NCI-H1417 treated with DMSO at 0.1 percent for 48 hours (cell line): ENCODE data around the gene ARHGDIG.

Experiments used
- DNase-seq: peaks from one replicate; lab custom pipeline; 2025; lab: John Stamatoyannopoulos, UW

ARHGDIG gene

DNA sequence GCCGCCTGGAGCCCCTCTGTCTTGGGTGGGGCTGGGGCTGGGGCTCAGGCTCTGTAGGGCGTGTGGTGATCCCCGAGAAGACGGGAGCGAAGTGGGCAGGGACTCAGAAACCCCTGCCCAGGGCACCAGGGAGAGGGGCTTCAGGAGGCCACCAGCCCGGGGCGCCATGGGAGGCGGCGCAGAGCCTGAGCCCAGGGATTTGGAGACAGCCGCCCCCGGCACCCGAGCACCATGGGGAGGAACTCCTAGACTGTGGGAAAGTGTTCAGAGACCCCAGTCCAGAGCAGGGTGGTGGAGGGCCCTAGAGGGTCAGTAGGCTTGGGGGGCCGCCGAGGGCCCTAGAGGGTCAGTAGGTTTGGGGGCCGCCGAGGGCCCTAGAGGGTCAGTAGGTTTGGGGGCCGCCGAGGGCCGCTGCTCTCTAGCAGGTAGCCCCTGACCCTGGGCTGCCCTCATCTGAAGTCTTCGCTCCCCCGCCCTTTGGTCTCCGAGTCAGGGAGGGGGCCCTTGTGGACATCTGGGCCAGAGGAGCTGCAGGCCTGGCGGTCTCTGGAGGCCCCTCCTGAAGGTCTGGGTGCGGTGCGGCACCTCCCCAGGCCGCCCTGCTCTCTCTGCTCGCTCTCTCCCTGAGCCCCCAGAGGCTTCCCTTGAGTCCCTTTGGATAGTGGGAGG, 734 bp downstream of the ARHGDIG start:
- DNase-seq: no peak

DNA sequence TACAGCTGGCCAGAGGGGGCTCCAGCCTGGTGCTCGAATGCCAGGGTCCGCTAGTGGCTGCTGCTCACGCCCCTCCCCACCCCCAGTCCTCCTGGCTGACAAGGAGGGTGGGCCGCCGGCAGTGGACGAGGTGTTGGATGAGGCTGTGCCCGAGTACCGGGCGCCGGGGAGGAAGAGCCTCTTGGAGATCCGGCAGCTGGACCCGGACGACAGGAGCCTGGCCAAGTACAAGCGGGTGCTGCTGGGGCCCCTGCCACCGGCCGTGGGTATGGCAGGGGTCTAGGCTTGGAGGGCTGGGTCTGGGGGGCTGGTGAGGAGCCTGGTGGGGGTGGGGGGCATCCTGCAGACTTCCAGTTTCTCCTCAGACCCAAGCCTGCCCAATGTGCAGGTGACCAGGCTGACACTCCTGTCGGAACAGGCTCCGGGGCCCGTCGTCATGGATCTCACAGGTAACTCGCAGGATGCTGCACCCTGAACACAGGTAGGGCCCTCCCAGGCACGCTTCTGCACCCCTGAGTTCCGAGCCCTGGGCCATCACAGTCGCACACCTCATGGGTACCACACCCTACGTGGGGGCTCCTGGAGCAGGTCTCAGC, 1.4 kb downstream of the ARHGDIG start:
- no peak for DNase-seq

DNA sequence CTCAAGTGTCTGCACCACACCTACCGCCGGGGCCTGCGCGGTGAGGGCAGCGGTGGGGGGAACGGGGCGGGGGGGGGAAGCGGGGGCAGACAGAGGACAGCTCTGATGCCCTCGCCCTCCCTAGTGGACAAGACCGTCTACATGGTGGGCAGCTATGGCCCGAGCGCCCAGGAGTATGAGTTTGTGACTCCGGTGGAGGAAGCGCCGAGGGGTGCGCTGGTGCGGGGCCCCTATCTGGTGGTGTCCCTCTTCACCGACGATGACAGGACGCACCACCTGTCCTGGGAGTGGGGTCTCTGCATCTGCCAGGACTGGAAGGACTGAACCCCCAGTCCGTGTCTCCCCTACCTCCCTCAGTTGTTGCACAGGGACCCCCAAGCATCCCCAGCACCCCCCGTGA, 2.1 kb downstream of the ARHGDIG start:
- no peak for DNase-seq

DNA sequence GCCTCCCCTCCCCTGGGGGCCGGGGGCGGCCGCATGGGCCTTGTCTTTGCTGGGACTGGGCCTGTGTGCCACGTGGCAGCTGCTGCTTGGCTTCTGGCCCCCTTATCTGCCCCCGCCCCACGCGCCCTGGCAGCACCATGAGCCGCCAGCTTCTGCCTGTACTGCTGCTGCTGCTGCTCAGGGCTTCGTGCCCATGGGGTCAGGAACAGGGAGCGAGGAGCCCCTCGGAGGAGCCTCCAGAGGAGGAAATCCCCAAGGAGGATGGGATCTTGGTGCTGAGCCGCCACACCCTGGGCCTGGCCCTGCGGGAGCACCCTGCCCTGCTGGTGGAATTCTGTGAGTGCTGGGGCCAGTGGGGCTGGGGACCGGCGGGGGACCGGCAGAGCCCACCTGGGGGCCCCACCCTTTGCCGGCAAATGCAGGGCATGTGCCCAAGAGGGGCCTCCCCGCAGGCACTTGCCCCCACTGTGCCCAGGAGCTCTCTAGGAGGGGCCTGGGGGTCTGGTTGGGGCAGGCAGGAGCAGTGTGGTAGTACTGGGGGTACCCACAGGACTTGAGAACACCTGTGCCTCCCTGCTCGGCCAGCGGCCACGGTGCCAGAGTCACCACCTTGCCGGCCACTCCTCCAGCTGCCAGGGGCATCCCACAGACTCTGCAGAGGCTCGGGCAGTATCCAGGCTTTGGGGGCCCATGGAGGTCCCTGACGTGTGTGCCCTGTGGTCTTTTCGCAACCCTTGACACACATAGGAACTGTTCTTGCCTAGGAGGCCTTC, 2.8 kb downstream of the ARHGDIG start, which contains the start of gene PDIA2:
Gene PDIA2 (plus strand): TSS at position 132 of the 773 bp plus-strand sequence. CDS start 6 bp downstream, at position 138.
- no peak for DNase-seq

DNA sequence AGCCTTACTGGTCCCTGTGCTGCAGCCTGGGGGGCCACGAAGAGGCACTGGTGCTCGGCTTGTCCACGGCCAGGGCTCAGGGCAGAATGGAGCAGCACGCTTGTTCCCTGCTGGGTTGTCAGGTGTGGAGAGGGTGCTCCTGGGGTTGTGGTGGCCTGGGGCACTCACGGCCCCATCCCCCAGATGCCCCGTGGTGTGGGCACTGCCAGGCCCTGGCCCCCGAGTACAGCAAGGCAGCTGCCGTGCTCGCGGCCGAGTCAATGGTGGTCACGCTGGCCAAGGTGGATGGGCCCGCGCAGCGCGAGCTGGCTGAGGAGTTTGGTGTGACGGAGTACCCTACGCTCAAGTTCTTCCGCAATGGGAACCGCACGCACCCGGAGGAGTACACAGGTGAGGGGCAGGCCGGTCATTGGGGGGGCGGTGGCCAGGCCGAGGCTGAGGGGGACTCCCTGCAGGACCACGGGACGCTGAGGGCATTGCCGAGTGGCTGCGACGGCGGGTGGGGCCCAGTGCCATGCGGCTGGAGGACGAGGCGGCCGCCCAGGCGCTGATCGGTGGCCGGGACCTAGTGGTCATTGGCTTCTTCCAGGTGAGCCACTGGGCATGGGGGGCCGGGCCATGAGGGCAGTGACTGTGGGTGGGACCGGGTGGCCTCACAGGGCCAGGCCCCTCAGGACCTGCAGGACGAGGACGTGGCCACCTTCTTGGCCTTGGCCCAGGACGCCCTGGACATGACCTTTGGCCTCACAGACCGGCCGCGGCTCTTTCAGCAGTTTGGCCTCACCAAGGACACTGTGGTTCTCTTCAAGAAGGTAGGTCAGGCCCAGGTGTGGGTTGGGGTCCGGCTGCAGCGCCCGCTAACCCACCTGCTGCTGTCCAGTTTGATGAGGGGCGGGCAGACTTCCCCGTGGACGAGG, 4.1 kb downstream of the ARHGDIG start:
- no peak for DNase-seq

DNA sequence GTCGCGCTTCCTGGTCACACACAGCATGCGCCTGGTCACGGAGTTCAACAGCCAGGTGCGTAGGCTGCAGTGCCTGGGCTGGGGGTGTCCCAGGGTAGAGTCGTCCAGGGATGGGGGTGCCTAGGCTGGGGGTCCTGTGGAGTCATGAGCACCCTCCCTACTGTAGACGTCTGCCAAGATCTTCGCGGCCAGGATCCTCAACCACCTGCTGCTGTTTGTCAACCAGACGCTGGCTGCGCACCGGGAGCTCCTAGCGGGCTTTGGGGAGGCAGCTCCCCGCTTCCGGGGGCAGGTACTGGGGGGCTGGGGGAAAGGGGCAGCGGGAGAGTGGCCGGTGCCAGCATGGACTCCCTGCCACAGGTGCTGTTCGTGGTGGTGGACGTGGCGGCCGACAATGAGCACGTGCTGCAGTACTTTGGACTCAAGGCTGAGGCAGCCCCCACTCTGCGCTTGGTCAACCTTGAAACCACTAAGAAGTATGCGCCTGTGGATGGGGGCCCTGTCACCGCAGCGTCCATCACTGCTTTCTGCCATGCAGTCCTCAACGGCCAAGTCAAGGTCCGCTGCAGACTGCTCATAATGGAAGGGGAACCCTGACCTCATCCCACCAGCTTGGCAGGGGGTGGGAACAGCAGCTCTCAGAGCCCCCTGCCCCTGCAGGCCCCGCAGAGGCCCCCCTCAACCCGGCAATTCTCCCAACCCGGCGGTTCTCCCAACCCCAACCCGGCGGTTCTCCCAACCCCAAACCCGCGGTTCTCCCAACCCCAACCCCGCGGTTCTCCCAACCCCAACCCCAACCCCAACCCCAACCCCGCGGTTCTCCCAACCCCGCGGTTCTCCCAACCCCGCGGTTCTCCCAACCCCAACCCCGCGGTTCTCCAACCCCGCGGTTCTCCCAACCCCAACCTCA, 5.0 kb downstream of the ARHGDIG start:
- no peak for DNase-seq

DNA sequence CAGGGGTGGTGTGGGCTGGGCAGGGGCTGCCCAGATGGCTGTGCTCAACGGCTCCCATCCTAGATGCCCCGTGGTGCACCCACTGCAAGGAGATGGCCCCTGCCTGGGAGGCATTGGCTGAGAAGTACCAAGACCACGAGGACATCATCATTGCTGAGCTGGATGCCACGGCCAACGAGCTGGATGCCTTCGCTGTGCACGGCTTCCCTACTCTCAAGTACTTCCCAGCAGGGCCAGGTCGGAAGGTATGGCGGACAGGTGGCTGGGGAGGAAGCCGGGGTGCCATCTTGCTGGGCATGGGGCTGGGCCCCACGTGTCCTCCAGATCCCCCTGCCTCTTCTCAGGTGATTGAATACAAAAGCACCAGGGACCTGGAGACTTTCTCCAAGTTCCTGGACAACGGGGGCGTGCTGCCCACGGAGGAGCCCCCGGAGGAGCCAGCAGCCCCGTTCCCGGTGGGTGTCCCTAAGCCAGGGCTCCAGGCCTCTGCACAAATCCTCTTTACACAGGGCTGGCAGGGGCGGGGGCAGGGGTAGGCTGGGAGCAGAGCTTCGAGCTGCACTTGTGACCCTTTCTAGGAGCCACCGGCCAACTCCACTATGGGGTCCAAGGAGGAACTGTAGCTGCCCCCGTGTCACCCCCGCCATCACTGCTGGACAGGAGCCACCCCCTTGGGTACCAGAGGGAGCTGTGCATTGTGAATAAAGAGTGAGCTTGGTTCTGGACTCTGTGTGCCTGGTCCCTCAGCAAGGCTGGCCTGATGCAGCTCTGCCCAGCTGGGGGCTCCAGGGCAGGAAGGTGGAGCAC, 6.3 kb downstream of the ARHGDIG start:
- no peak for DNase-seq

DNA sequence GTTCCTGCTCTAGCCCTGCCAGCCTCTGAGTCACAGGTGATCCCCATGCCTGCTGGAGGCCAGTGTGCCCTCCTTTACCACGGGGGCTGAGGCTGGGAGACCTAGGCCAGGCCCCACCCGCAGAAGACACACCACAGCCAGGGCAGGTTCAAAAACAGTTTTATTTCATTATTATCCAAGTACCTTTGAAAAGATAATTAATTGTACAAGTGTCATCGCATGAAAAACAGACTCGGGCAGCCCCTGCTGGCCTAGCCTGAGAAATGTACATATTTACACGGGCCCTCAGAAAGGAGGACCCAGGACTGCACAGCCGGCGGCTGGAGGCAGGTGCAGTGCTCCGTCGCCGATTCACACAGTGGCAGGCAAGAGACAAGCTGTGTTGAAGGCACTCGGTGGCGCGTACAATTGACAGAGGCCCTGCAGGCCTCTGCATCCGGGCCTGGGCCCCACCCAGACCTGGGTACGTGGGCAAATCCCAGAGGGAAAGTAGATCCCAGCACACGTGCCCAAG, 7.0 kb downstream of the ARHGDIG start:
- DNase-seq: peak; percentile 16

DNA sequence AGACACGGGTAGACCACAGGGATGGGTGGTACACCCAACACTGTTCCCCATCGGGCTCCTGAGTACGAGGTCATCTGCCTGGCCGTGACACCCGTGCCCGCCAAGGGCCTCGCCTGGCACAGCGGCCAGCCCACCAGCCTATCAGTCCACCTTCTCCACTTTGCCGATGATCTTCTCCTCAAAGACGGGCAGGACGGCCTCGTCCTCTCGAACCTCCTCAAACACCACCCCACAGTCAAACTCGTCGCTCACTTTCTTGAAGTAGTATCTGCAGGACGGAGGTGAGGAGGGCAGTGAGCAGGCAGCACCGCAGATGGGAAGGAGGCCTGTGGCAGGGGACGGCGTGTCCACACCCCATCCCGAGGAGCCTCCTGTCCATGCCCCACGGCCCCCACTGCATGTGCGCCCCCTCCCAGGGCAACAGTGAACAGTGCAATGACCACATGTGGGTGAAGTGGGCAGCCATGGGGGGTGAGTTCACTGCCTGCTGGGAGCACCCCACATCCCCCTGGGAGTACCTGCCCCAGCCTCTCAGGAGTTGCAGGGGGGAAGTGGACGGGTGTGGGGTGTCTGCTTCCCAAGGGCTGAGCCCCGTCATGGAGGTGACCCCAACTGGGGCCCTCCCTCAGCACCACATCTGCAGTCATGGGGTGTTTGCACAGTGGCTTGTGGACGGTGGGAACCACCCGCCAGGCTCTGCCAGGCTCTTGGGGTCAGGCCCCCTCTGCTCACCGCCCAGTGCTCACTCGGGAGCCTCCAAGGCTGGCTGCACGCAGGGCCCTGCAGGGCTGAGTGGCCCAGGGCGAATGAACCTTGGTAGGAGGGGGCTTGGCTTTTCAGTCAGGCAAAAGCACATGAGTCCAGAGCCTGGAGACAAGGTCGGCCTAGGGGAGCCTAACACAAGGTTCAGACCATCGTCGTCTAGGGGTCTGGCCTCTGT, 7.9 kb downstream of the ARHGDIG start:
- no peak for DNase-seq

DNA sequence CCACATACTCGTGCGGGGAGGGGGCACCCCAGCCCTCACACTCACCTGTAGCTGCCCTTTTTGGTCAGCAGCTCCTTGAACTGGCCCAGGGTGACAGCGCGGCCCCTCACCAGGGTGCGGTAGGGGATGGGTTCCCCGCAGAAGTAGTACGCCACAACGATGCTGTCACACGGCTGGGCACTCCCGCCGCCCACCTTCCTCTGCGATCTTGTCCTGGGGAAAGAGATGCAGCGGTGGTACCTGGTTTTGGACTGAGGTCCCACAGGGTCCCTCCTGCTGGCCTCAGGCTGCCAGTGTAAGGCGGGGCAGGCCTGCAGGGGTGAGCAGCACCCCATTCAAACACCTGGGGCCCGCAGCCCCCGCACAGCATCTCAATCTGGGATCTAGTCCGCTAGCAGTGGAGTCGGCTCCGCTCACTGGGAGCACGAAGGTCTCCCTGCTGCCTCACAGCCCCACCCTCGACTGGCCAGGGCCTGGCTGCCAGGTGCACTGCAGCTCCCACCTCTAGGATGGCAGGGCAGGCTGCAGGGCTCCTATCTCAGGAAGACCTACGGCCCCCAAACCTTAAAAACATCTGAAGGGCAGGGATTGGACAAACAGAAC, 9.1 kb downstream of the ARHGDIG start:
- no peak for DNase-seq

DNA sequence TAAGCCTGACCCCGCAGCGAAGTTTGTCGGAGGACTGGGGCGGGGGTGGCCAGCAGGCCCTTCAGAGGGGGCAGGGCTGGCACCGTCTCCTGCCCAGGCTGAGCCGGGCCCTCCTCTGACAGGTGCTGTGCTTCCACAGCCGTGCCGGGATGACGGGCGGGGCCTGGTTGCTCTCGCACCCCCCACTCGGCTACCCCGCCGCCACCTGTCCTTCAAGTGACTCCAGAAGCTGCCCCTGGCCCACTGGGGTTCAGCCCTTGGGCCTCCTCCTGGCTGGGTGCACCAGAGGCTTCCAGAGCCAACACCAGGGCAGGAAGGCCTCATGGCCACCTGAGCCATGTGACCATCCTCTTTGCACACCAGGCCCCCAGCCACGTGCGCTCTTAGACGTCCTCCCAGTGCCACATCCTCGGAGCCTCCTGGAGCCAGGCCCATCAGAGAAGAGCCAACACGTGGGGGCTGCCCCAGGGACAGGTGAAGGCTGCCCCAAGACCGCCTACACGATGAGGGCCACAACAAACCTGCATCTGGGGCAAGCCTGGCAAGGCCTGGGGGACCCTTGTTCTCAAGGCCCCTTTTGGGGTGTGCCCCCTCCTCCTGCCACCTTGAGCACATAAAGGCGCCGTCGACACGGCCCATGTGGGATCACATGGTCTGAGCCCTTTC, 9.8 kb downstream of the ARHGDIG start:
- no peak for DNase-seq

DNA sequence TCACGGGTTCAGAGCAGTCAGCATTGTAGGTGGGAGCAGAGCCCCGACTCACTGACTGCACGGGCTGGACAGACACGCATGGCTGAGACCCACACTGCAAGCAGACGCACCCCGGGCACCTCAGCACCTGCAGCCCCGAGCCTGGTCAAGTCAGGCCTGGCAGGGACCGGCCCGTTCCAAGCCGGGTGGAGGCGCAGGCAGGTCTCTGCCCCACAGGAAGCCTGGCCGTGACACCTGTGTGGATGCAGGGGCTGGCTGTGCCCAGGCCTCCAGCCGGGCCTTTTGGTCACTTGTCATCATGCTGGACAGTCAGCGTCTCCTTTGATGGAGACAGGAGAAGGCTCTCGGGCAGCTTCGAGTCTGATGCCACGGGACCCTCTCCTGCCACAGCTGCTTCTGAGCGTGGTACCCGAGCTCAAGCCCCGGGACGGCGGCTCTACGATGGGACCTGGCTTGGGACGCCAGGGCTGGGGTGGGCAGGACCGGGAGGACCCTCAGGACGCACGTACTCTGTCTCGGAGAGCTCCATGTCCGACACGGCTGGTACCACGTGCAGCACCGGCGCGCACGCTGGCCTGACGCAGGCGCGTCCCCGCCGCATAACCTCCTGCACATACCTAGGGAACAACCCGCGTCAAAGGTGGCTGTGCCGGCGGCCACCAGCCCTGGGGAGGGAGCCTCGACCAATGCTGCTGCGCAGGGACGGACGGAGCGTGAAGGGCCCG, 10.5 kb downstream of the ARHGDIG start:
- DNase-seq: no peak

DNA sequence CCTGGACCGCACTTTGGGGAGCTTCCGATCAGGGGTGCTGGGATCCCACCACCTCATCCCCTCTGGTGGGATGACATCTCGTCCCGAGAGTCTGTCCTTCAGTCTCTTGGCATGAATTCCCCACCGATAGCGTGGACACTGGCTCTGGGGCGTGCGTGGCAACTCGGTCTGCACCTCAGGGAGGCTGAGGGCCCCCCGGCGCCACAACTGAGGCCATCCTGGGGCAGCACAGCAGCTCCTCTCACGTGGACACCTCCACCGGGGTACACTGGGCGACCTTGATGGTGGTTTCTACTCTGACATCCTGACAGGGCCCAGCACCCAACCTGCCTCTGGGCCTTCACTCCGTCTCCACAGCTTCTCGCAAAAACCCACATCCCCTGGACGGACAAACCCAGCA, 11.1 kb downstream of the ARHGDIG start:
- no peak for DNase-seq

DNA sequence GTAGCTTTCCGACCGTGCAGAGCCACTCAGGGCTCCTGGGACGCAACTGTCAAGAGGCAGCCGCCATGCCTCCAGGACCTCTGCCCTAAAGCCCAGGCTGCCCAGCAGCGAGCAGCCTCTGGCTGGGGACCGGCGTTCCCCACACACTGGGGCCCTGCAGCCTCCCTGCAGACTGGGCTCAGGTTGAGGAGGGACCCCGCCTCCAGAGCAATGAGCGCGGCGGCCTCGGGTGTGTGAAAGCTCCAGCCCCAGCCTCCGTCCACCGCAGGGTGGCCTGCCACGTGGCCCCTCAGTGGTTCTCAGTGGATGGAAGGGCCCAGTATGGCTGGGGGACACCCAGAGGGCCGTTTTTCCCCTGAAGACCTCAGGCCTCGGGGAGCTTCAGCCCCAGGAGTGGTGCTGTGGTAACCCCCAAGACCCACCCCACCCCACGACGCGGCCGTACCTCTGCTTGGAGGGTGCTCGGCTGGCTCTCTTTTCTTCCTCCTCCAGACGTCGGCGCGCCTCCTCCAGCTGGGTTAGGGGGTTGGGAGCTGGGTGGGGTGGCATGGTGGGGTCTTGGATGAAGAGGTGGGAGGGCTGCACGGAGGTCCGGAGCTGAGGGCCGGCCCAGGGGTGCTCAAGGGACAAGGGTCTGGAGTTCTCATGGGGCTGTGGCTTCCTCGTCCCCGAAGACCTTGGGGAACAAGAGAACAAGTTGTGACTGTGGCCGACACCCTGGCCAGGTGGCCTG, 12.8 kb downstream of the ARHGDIG start:
- no peak for DNase-seq

DNA sequence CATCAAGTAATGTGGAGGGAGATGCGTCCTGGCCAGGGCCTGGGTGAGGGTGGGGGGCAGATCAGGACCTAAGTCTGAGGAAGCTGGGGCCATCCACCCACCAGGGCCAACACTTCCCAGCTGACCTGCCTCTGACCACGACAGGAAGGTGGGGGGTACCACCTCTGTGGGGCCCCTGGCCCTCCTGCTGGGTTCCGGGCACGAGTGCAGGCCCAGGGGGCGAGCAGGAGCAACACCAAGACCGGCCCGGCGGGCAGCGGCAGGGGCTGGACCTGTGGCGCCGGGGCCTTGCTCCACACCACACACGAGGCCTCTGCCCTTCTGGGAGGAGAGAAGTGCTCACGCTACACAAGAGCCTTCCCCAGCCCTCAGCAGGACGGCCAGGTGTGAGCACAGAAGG, 15.9 kb downstream of the ARHGDIG start:
- no peak for DNase-seq

DNA sequence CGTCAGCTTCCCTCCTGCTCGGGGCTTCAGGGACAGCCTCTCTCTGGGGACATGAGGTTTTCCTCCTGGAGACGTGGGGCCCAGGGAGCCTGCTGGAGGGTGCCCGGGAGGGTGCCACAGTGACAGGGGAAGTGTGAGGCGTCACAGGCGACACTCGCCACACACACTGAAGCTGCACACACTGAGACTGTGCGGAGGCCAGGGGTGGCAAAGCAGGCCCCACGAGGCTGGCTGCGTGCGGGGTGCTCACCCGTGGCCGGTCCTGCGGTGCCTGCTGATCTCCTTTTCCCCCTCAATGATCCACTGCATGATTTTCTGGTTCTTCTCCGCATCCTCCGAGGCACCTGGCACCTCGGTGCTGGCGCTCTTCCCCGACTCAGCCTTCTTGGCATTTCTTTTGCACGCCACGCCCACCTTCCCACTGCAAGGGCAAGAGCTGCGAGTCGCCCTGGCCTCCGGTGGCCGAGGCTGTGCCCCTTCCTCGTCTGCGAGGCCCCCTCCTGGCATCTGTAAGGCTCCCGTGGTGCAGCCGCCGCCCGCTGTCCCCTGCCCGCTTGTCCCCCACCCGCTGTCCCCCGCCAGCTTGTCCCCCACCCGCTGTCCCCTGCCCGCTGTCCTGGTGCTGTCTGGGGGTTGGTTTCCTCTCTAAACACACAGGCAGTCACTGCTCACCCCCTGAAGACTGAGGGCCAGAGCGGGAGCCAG, 16.6 kb downstream of the ARHGDIG start:
- DNase-seq: no peak
